ENCODE results near the gene KCNJ18.
"Not testable (repeated sequence)": the region's sequence is repeated elsewhere in the genome, so short reads cannot be mapped to it uniquely, and the experiment has no call there.

The KCNJ18 gene

GRCh38 chr17:21737015-21737580, 44.8 kb downstream of the KCNJ18 start:
- not testable (repeated sequence) for DNase-seq

- DNase-seq: not testable (repeated sequence)
These were observed 45.9 kb downstream of the KCNJ18 start for GRCh38 chr17:21738241-21738640.

DNA sequence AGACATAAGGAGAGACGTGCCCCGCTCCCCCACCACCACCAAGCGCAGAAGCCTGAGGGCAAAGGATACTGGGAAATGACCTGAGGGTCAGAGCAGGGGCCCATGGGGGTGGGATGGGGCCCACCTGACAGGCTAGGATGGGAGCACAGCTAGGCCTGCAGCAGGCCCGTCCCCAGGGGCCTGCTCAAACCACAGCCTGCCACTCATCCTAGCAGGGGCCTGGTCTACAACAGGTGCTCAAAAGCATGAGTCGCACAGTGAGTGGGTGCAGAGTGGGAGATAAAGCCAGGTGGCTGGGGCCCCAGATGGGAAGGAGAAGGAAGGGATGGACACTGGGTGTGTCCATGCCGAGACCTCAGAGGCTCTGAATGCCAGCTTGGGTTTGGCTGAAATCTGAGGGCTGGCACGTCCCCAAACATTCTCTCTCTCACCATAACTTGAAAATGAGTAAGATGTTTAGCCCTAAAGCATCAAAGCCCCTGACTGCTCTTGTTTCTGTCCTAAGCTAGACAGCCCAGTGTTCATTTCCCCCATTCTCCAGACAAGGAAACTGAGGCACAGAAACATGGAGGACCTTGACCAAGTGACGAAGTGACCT, 46.7 kb downstream of the KCNJ18 start:
- not testable (repeated sequence) for DNase-seq

DNA sequence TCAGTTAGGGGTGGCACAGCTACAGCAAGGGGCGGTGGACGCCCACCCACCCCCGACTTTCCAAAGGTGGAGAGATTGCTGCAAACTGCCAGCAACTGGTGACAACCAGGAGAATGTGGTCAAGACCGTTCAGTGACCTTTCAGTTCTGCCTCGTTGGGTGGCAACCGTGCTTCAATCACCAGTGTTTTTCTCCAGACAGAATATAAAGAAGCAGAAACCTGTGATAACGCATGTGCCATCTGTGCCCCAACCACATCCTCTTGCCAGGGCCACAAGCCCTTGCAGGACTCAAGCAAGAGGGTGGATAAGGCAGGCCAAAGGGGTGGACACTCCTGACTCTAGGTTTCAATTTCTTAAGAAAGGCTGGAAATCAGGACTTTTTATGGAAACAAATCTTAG, 47.2 kb downstream of the KCNJ18 start:
- not testable (repeated sequence) for DNase-seq

DNA sequence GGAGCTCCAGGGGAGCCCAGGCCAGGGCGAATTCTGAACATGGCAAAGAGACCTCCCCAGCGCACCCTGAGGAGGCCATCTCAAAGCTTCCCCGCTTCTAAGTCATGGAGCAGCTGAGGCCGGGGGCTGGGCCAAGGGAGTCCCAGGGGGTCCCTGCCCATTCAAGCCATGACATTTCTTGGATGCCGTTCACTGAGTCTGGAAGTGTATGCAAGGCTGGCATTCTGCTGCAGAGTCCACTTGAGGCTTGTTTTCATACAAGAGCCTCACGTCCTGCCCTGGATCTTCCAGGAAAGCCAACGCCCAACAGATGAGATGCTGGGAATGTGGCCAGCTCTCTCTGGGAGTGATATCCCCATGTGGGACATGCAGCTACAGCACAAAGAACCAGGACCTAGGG, 48.5 kb downstream of the KCNJ18 start:
- DNase-seq: not testable (repeated sequence)

GRCh38 chr17:21741520-21741919, 49.2 kb downstream of the KCNJ18 start:
- DNase-seq: not testable (repeated sequence)

DNA sequence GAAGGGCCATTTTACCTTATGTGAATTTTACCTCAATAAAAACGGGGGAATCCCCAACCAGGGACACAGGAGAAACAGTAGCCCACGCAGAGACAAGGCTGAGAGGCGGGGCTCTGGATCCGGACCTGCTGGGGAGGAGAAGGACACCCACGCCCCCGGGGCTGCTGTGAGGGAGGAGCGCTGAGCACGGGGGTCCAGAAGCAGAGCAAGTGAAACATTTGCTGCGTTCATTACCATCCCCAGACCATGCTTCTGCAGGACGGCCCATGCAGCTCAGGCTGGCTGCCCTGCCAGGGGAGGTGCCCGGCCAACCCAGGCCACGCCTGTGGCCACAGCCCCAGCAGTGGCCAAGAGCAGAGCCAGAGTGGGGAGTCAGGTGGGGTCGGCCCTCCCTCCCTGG, 50.0 kb downstream of the KCNJ18 start:
- no peak for DNase-seq

GRCh38 chr17:21744151-21744550, 51.8 kb downstream of the KCNJ18 start:
- not testable (repeated sequence) for DNase-seq

GRCh38 chr17:21744621-21745020, 52.3 kb downstream of the KCNJ18 start:
- not testable (repeated sequence) for DNase-seq

GRCh38 chr17:21745385-21746054, 53.2 kb downstream of the KCNJ18 start:
- not testable (repeated sequence) for DNase-seq

DNA sequence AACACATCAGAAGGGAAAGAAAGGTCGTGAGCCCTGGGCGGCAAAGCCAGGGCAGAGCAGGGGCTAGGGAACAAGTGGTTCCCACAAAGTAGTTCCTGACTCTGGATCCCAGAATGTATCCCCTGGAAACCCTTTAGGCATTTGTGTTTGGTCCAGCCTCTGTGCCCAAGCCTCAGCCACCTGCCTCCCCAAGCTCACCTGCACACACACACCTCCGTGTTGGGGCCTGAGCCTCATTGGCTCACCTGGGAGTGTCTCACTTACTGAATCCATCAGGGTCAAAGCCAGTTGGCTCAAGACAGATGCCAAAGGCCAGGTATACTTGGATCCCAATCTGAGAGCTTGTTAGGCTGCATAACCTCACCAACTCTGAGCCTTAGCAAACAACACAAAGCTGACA, 54.1 kb downstream of the KCNJ18 start:
- DNase-seq: not testable (repeated sequence)

DNA sequence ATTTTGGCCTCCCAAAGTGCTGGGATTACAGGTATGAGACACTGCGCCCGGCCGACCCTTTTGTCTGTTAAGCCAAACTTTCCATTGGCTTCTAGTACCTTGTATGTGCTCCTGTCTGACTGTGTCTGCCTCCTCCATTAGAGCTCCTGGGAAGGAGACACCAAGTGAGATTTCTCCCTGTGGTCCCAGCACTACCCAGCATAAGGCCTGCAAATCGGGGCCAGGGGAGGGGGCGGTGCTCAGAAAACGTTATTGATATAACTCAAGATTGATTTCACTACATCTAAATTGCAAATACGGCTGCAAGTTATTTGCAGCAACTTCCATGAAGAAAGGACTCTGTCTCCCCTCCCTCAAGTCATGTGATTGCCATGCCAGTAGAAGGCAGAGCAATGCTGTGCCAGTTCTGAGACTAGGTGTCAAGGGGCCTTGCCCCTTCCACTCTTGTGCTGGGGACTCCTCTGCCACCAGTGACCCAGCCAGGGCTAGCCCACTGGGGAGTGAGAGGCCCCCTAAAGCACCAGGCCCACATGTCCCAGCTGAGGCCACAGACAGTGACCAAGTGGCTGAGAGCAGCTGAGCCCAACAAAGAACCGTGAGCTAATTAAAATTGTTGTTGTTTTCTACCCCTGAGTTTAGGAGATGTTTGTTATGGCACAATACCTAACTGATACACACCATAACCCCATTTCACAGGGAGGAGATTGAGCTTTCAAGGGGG, 55.0 kb downstream of the KCNJ18 start:
- not testable (repeated sequence) for DNase-seq

DNA sequence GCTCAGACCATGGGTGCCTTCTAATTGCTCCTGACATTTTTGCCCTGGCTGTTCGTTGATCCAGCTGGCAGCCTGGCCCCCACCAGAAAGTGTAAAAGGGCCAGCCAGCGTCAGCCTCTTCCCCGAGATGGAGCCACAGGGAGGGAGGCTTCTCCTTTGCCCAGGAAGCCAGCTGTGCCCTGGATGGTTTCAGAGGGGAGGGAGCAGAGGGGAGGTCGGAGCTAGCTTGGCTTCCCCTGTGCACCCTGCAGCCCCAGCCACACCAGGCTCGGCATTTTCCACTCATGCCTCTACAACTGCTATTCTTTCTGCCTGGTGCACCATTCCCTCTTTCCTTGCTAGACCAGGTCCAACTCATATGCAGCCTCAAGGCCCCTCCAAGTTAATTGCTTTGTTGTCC, 56.4 kb downstream of the KCNJ18 start:
- not testable (repeated sequence) for DNase-seq

- DNase-seq: not testable (repeated sequence)
These were observed 57.6 kb downstream of the KCNJ18 start for GRCh38 chr17:21749696-21750531.

- not testable (repeated sequence) for DNase-seq
These were observed 58.8 kb downstream of the KCNJ18 start for GRCh38 chr17:21751111-21751510.
